ENCODE data around the gene PPP2R1B.

PPP2R1B gene

DNA sequence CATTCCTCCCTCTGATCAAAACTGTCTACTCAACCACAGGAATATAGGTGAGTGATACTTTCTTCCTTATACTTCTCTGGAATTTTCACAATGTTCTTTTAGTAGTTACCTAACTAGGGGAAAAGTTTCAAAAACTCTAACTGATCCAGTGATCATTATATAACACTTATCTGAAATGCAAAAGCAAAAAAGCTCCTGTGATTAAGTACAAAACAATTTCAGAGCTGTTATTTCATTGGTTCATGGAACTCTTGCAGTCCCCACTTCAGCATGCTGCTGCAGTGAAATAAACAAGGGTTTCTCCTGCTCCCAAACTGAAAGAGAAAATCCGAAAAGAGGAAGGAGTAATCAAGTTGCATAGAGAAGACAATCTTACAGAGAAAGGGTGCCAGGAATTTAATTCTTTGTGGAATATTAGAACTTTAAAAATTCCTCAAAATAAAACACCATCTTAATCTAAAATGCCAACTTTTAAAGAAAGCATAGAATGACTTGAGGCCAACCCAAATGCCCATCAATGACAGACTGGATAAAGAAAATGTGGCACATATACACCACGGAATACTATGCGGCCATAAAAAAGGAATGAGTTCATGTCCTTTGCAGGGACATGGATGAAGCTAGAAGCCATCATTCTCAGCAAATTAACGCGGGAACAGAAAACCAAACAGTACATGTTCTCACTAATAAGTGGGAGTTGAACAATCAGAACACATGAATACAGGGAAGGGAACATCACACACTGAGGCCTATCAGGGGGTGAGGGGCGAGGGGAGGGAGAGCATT lies 20.3 kb downstream of the PPP2R1B start:
- no peak for DNase-seq

GRCh38 chr11:111743700-111744099 lies 22.5 kb downstream of the PPP2R1B start:
- no peak for DNase-seq

DNA sequence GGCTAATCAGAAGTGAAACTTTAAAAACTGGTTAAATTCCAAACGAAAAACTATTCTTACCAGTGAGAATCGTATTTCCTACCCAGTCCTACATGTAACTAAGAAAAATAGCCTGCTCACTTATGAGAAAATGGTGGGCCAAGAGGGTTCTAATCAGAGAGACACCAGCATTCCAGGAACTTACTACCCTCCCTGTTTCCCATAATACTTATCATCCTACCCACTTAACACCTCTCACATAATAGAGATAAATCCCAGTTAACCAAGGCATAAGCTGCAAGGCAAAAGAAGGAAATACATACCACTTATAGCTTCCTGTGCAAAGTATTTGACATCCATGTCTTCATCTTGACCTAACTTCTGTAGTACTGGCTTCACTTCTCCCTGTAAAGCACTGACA lies 24.4 kb downstream of the PPP2R1B start:
- no peak for DNase-seq

DNA sequence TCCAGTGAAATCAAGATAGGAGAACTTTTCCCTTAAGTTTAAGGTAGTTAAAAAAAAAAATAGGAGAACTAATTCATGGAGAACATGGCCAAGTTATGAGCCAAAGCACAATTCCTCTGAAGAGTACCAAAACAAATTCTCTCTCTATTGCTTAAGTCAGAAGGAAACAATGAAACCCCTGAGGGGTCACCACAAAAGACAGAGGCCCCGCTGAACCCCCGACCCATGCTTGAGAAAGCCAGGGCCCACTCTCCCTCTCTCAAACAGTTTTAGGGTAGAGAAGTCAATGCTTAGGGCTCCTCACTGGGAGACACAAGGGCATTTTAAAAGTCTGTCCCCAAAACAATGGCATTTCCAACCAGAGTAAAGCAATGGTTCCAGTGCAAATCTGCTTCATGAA lies 26.9 kb downstream of the PPP2R1B start:
- no peak for DNase-seq

DNA sequence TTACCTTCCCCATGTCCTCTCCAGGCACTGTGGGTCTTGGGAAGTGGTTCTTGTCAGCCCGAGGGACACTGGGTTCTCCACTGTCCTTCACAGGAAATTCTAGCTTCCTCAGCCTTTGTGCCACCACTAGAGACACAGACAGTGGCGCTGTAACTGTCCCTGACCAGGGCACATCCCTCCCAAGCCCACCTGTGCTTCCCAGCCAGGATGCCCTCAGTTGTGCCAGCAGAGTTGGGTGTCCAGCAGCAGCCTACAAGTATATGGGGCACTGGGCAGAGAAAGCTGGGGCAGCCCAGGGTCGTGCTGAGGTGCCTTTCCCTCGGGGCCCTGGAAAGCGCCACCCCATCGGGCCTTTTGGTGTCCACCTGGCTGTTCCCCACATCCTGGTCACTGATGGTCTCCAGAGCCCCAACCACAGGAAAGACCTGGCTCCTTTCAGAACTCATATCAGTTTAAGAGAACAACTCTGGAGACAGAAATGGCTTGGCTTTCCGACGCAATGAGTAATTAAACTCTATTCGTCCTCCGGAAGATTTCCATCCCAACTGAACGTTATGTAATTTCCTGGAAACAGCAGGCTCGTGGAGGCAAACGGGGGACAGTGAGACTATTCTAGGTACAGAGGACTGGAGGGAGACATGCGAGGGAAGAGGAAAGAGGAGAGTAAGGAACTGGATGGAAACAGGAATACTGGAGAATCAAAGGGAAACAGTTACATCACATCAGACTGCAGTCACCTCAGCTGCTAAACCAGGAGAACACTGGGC lies 28.6 kb downstream of the PPP2R1B start:
- no peak for DNase-seq

GRCh38 chr11:111736621-111737443 lies 29.4 kb downstream of the PPP2R1B start:
- no peak for DNase-seq

DNA sequence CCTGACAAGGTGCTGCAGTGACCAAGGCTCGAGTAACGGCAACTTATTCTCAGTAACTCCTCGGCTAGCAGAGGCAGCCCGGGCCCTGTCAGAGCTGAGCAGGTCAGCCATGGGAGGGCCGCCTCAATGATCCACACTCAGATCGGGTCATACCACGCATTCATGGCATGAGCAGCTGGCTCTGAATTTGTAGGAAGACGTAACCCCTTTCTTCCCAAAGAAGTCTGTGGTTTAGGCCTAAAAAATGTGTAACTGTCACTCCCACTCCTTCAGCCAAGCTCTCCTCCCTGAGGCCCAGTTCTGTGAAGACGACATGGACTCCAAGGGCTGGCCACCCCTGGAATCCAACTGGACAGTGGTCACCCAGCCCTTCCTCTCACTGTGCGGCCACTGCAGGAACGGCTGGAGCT lies 30.0 kb downstream of the PPP2R1B start:
- no peak for DNase-seq

- no peak for DNase-seq
These were observed 30.7 kb downstream of the PPP2R1B start for GRCh38 chr11:111735262-111736116.

DNA sequence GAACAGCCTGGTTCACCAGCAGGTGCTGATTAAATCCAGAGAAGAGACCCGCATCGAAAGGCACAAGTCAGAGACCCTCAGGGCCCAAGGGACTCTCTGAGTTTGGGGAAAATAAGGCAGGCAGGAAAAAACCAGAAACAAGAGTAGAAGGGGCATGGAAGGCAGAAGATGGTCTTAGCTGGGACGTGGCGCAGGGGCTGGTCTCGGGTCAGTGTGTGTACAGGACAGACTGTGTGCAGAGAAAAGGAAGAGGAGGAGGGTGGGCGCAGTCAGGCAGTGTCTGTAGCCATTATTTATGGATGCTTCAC lies 31.3 kb downstream of the PPP2R1B start:
- no peak for DNase-seq

DNA sequence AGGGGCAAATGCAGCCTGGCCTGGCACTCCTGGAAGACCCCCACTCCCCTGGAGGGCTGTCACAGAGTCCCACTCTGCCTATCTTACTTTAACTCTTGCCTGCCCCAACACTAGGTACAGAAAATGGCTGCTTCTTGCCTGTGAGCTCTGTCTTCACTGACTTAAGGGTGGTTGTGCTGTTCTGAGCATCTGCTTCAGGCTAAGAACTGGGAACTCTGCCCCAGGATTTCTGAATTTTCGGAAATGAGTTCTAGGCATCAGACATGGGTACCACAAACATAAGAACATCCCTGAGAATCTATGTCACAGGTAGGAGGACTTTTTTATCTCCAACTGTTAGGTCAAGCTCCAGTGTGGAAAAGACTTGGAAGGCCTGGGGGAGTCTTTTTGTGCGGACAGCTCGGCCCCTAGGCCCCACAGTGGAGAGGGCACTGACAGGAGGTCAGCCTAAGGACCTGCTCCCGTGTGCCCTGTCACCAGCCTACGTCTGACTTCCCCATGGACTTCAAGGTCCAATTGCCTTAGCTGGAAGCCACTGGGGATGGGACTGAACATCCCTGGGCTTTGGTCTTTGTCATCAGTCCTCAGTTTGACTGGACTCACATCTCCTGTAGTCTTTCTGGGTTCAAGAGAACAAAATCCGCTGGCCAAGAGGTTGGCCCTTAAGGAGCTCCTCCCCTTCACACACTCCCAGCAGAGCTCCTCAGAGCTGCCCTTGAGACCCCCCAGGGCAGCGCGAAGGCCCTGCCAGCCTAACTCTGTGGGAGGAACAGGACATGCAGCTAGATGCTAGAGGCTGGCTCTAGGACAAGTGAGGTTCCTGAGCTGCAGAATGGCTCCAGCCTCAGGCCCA lies 31.9 kb downstream of the PPP2R1B start:
- DNase-seq: no peak

DNA sequence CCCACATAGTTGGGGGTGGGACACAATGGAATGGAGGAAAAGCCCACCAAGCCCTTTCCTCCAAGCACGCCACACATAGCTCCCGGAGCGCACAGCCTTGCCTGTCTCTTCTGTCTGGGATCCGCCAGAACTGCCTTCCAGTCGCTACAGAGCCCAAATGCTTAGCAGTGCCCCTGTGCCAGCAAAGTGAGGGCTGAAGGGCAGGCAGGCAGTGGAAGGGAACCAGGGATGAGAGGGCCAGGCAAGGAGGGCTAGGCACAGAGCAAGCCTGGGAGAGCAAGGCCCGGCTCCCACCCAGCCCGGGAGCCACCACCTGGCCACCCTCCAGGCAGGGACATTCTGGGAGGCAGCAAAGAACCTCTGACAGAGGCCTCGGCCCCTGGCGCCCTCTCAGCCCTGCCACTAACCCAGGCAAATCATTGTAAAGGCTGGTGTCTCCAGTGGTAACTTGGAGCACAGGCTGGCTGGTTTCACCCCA lies 32.5 kb downstream of the PPP2R1B start:
- no peak for DNase-seq

DNA sequence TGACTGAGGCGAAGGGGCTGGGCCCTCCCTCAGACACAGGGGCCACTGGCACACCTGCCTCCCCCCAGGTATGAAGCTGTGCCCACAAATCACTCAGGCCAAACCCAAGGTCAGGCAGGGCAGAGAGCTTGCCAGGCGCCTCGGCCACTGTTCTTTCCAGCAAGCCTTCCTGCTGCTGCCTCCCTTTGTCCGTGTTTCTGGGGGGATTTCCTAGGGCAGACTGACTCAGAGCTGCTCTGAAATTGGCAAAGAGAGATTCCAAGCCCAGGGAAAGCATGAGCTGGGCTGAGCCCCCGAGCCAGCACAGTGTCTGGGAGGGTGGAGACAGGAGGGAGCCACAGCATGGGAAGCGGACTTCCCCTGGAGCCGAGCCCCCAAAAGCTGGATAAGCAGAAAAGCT lies 33.2 kb downstream of the PPP2R1B start:
- no peak for DNase-seq

GRCh38 chr11:111731821-111732220 lies 34.4 kb downstream of the PPP2R1B start:
- no peak for DNase-seq

GRCh38 chr11:111730871-111731591 lies 35.2 kb downstream of the PPP2R1B start:
- no peak for DNase-seq

DNA sequence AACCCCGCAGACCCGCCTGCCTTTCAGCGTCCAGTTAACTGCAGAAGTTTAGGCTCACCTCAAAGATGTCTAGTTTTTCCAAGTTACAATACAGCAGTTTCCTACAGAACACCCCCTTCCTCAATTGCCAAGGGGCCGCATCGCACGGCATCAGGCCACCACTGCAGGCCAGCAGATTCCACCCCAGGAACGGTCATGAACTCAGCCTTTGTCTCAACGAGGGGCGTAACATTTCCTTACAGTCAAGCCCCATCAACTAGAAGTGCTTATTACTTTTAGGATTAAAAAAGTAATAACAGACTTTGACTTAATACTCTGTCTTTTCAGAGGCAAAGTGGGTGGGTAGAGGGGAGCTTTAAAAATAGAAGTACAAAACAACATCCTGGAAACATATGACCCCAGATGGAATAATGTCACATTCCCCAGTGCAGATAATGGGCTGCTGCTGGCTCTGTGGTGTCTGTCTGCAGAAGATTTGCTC lies 36.3 kb downstream of the PPP2R1B start:
- DNase-seq: no peak

- no peak for DNase-seq
These were observed 36.9 kb downstream of the PPP2R1B start for GRCh38 chr11:111729071-111729830.

DNA sequence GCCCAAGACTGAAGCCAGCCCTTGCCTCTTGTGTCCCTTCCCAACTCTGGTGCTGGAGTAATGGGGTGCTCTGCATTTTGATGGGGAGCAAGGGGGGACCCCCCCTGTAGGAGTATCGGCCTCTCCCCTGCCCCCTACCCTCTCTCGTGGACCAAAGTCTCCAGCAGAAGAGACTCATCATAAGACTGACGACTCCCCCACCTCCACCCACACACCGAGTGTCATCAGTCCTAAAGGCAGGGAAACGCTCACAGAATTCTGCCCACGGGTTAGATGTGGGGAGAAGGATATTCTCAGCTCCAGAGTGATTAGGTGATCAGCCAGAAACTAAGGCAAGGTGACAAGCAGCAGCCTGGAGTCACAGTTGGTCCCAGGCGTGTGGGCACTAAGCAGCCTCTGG lies 38.8 kb downstream of the PPP2R1B start:
- no peak for DNase-seq

DNA sequence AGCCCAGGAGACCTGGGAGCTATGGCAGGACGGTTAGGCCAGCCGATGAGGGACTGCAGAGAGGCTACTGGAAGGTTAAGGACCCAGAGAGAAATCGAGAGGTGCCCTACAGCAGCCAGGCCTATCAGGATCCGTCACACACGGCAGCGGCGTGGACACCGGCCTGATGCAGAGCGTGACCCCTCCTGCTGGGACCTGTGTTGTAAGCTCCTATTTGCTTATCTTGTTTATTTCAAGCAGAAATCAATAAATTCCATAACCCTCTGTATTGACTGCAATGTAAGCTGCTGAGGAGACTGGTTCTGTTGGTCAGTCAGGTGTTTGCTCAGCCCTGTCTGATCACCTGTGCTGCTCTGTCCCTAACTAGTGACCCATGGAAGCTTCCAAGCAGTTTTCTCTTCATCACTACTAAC lies 39.9 kb downstream of the PPP2R1B start:
- no peak for DNase-seq

DNA sequence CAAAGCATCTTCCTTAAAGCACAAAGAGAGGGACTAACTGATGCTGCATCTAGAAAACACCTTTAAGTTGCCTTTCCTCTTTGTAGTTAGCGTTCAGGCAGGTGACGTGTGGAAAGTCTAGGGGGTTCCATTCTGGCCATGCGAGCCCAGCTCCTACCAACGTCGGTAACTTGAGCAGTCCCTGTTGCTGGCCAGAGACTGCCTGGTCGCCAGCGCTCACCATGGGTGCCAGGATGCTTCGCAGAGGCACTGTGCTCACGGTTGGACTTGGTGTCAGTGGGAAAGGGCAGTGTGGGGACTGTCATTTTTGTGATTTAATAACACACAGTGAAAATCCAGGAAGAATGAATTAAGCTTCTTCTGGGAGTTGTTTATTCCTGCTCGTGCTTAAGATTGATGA lies 40.6 kb downstream of the PPP2R1B start:
- DNase-seq: no peak

DNA sequence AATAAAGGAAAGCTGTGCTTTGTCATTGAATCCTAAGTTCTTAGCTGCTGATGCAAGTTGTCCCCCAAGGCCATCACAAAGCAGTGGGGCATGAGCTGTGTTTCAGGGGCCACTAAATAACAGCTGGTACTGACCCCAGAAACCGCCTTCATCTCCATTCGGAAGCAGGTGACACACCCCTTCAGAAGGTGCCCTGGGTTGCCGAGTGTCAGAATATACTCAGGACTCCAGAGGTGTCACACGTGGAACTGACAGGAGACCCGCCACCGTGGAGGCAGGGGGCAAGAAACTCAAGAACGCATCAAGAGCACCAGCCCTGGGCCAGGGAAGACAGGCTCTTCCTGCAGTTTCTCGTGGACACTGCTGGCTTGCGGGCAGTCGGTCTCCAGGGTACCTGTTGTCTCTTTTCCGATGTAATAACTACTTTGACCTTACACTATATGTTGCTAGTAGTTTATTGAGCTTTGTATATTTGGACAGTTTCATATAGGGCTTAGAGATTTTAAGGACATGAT lies 41.5 kb downstream of the PPP2R1B start:
- no peak for DNase-seq

Data from SIG-M5 (cell line).